GM19463 (cell line): ENCODE data around the gene CD164.

Experiments used
- ATAC-seq: cut with Tn5 transposase; IDR thresholded peaks from one replicate; pipeline ENCODE4 v1.9.1; 2021; ENCODE audit warnings: mild to moderate bottlenecking, moderate library complexity; ENCODE audit not compliant: unreplicated experiment

The CD164 gene

DNA sequence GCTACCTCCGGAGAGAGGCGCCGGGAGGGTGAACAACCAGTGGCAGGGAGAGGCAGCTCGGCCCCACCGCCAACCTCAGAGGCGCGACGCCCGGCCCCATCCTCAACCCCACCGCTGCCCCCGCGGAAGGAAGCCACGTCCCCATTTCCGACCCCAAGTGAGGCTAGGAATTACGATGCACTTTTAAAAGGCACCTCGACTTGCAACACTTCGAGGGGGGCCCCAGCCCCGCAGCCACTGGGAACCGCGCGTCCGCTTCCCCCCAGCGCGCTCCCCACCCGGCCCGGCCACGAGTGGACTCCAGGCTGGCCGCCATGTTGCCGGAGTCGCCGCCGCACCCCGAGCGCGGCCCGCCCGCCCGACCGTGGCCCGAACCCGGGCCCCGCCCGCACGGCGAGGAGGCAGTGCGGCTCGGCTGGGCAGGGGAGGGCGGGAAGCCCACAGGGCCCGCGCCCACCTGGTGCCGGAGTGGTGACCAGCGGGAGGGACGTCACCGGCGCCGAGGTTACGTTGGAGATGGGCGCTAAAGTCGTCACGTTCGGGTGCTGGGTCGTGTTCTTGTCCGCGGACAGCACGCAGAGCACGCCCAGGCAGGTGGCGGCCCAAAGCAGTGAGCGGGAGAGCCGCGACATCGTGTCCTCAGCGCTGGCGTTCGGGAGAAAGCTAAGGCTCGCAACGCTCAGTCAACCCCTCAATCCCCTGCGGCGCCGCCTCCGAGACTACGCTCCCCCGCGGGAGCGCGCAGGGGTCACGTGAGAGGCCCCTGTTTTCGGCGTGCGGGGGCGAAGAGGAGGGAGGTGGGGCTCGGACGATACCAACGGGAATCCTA lies at the start of gene CD164:
Gene CD164 (minus strand): TSS at position 721 of the 829 bp plus-strand sequence. CDS start 89 bp downstream, at position 632.
- ATAC-seq, result peak; percentile 43

DNA sequence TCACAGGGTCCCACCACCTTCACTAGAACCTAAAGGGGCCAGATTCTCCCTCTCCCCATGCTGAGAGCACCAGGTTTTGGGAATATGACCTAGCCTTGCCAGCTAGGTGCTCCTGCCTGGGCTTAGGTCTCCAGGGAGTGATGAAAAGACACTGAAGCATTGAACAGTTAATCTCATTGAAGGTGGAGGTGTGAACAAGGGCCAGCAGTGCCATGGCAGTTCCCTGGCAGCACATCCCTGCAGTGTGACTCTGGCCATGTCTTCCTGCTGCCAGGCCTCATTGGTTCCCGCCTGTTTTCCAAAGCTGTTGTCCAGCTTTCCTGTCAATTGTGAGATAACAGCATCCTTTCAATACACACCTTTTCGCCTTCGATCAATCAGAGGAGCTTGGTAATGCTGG lies 47.2 kb upstream of the CD164 start:
- ATAC-seq, result no peak

DNA sequence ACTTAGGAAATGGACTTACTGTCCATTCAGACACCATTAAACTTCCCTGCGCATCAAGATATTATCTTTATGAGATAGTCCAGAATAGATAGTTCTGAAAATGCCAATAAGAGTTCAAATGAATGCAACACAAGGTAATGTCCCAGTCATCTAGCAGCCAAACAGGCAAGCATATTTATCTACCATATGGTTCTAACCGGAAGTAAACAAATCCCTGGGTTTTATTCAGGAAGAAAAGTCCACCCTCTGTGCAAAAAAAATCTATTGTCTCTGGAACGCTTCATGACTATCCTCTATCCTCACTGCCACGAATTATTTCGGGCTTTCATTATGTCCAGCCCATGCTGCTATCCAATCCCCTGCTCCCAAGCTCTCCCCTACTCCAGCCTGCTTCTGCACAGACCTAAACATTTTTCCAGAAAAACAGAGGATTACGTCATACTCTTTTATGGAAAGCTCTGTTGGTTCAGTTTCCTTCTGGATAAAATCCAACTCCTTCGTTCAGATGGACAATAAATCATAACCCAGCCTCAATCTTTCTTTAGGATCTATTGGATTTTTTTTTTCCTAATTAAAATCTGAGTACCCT lies 46.7 kb upstream of the CD164 start:
- ATAC-seq, result no peak

DNA sequence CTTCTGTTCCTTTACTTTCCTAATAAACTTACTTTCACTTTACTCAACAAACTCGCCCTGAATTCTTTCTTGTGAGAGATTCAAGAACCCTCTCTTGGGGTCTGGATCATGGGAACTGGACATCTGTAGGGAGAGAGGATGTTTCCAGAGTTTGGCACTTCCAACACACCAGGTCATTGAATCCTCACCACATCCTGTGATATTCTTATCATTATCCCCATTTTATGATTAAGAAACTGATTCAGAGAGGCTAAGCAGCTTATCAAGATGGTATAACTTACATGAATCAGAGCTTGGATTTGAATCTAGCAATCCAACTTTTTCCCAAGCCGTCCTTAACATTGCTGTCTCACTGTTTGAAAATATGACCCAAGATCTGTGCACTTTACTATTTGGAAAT lies 42.7 kb upstream of the CD164 start:
- no peak for ATAC-seq

DNA sequence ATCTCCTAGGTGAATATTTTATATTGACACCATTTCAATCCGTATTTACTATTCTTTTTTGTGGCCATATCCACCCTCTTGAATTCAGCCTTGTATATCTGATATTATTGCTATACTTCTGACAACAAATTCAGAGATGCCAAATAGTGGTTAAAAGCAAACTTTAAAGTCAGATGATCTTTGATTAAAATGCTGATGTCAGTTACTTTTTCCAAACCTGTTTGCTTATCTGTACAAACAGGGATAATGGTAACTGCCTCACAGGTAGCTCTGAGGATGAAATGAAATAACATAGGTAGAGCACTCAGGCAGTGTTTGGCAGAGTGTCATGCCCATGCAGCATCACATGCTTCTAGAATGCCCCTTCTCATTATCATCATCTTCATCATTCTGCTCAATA lies 38.9 kb upstream of the CD164 start:
- no peak for ATAC-seq

DNA sequence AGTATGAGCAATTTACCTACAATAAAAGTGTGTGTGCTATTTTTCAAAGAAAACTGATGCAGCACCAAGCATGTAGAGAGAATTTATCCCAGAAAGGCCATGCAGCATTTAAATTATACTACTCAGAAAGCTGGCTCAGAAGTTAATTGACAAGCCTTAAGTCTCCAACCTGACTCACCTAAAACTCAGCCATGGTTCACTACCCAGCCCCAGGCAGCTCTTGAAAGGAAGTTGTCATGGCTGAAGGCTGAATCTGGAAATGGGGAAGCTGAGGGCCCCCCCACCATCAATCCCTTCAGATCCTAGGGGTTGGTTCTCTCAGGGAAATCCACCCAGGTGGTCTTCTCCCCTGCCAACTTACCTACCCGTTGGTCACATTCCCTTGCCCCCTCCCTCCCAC lies 38.5 kb upstream of the CD164 start:
- ATAC-seq, result no peak

DNA sequence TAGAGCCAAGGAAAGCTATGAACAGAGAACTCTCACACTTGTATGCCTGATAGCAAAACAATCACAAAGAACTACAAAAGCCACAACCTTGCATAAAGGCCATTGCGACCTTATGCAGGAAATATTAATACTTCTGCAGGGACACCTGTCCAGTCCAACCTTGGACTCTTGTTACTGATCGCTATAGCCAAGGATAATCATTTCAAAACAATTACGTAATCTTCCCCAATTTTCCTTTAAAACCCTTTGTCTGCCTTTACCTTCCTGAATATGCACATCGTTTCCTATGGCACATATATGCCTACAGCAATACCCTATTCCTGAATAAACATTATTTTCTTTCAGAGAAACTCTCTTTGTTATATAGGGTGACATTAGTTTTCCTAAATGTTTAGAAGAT lies 35.4 kb upstream of the CD164 start:
- no peak for ATAC-seq

DNA sequence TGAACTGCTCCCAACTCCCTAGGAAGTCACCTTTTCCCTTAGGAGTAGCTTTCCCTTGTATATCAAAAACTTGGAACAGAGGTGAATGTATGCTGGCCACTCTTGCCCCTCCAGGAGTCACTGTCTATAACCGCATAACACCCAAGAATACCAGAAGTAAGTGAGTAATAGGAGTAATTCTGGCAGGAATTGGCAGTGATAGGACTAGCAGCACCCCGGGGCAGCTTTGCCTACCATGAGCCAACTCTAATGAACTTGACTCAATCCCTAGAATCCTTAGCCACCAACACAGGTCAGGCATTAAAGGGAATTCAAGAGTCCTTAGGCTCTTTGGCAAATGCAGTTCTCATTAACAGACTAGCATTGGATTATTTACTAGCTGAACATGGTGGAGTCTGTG lies 28.8 kb upstream of the CD164 start:
- no peak for ATAC-seq

DNA sequence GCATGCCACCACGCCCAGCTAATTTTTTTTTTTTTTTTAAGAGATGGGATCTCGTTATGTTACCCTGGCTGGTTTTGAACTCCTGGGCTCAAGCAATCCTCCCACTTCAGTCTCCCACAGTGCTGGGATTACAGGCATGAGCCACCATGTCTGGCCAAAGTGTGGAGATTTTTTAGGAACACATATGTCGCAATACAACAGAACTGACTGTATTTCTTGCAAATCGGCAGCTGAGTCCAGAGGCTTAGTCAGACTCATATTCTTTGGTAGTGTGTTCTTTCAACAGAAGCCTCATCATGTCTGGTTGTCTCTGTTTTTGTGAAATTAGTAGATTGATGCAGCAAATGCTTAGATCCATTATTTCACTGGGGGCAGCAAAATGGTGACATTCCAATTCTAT lies 23.9 kb upstream of the CD164 start:
- no peak for ATAC-seq

DNA sequence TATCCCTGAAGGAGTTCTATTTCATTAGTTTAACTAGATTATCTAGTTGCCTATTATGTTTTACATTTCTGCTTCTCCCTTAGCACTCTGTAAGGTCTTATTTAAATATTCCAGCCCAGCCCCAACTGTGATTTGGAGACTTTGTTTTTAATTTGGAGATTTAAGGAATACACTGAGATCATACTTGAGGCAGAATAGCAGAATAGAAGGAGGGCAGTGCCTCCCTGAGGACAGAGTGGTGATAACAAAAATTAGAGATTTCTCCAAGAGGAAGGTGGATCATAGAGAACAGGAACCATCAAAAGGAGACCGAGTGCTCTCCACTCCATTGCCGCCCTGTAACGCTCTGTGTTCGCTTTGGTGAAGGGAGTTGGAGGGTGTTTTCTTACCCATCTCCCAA lies 14.8 kb upstream of the CD164 start:
- no peak for ATAC-seq

DNA sequence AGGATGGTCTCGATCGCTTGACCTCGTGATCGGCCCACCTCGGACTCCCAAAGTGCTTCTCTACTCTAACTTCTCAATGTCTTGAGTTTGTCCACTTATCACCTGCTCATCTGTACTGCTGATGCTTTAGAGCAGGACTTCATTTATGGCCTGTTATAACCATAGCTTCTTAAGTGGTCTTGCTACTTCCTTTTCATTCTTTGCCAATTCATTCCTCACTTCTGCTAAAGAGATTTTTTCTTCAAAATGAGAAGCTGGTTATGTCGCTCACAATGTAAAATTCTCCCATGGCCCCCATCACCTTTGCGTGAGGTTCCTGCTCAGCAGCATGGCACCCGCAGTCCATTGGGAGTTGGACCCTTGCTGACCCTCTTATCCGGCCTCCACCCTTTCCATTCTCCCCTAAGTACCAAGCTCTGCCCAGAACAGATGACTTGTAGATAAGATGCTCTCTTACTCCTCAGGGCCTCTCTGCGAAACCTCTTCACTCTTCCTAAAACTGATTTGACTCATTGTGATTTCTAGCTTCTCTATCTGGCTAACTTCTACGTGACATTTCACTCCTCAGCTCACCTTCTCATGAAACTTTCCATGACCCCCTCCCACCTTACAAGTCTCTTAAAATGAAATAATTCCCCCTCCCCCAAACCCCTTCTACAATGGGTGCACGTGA lies 13.9 kb upstream of the CD164 start:
- no peak for ATAC-seq

DNA sequence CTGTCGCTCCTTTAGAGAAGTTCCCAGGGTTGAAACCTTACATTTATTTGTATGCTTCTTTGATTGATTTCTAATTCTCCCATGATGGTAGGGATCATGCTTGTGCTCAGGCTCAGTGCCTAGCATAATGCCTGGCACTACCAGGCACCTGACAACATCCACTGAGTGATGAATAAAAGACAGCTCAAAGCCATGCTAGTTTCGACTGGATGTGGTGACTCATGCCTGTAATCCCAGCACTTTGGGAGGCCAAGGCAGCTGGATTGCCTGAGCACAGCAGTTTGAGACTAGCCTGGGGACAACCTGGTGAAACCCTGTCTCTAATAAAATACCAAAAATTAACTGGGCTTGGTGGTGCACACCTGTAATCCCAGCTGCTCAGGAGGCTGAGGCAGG lies 11.6 kb upstream of the CD164 start:
- ATAC-seq, result no peak

DNA sequence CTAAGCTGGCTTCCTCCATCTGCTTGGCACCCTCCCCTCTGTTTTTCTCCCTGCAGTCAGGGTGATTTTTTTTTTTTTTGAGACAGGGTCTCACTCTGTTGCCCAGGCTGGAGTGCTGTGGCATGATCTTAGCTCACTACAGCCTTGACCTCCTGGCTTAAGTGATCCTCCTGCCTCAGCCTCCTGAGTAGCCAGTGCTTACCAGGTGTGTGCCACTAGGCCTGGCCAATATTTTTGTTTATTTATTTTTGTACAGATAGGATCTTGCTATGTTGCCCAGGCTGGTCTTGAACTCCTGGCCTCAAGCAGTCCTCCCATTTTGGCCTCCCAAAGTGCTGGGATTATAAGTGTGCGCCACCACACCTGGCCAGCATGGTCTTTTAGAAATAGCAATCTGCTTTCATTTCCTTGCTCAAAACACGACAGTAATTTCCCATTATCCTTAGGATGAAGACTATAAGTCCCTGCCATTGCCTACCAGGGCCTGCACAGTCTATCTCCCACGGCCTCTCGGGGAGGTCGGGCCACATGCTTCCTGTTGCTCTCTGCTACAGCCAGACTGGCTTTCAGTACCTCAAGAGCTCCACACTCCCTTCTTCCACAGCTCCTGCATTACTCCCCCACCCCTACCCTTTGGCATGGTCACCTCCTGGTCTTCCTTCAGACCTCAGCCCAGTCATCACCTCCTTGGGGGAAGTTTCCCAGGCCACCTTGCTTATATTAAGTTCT lies 11.1 kb upstream of the CD164 start:
- ATAC-seq, result no peak

DNA sequence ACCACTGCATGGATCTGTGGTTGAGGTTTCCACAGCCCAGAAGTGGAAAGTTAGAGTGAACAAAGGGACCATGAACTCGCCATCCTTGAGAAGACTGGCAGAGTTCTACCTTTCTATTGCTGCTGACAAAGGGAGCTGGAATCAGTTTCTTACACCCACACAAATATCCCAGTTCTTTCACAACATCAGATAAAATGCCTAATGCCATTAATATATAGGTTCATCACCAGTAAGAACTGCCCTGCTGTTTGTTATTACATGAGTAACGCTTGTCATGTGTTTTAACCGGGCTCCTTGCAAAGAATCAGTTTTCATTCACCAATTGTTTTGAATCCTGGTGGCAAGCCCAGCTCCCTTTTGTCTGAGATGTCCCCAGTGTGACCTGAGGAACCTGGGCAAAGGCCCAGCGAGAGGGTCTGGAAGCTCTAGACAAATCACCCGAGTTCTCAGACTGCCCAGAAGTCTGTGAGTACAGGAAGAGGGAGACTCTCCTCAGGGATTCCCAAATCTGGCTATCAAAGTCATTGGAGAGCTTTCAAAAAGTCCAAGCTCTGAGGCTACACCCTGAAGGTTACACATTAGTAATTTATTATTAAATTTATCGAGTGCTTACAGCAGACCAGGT lies 7.5 kb upstream of the CD164 start:
- no peak for ATAC-seq

DNA sequence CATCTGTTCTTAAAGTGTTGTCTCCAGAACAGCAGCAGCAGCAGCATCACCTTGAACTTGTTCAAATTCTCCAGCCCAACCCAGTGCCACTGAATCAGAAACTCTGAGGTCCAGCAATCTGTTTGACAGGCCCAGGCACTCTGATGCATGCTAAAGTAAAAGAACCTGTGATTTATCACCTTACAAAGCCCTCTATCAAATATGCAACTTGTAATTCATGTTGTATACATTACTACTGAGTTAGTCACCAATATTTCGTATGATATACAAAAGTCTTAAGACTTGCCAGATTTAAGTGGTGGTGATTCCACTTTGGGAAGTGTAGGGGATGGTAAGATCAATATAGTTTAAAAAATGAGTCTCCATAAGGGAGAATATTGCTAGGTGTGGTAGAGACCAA lies 6.0 kb upstream of the CD164 start:
- no peak for ATAC-seq

DNA sequence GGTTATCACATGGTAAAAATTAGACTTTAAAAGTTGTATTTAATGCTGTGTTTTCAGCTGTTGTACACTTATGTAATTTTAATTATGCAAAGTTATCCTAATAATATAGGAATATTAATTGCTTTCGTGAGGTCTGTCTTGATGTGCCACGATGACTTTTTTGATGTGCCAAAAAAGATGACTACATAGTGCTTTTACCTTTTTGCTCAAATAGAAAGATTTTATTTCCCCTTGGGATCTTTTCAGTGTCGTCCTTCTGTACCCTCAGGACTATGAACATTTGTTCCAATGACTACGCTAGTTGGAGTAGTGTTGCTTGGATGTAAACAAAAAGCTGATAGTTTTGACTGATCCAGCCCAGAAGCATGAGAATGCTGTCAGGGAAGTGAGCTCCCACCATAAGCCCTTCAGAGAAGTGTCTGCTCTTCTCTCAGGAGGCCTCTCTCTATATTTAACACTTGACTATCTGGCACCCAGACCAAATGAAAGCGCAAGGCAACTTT lies 1.2 kb upstream of the CD164 start:
- ATAC-seq, result no peak

DNA sequence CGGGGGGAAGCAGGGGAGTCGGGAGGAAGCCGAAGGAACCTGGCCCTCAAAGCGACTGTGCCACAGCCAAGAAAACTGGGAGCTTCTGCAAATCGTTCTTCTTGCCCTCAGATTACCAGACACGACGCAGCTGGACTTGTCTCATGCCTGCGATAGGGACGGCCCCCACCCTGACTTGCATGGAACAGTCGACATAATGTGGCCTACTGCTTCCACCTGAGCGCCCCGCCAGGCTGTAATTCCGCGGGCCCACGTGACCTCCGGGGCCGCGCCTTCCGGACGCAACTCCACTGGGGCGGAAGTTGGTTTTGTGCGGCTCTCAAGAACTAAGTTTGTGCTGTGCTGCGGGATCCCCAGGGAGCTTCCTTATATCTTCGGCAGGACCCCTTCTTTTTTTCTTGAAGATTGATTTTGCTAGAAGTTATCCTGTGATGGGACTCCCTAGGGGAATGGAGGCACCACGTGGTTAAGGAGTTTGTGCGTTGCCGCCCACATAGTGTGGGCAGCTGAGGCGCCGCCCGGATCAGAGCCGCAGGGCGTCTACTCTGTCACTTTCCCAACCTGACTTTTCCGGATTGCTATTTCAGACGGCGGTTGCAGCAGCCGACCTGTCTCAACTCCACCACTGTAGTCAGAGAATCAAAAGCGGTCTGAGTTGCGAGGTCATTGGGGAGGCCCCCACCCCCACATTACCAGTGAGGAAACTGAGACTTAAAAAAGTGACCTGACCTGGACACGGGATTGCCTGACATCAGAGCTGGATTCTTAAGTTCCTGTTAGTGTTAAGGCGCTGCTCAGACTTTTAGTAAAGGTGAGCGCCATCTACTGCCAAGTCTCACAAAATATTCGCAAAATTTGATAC lies 540 bp upstream of the CD164 start:
- peak; percentile 65 for ATAC-seq

DNA sequence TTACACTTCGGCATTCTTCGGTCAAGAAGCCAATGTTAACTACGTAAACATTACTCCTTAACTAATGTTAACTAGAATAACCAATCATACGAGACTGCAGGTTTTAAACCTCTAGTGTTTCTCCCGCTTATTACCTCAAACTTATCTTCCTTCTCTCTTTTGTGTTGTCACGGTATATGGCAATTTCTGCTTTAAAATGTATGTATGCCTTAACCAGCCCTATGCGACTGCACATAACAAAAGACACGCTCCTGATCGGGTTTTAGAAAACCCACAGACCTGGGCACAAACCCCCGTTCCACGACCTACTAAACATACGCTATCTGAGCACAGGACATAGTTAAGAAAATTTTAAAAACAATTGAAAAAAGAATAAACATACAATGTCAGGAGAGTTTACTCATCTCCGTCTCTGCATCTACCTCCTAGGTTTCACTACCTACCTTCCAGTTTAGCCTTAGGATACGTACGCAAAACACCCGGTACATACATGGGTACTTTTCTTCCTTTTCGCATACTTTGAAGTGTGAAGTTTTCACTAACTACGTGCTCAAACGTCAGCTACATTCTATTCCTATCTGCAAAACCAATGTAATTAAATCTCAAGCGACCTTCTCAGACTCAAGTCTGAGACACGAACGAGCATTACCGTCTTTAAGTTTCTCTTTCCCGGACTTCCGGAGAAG lies 1.1 kb downstream of the CD164 start:
- ATAC-seq, result no peak

DNA sequence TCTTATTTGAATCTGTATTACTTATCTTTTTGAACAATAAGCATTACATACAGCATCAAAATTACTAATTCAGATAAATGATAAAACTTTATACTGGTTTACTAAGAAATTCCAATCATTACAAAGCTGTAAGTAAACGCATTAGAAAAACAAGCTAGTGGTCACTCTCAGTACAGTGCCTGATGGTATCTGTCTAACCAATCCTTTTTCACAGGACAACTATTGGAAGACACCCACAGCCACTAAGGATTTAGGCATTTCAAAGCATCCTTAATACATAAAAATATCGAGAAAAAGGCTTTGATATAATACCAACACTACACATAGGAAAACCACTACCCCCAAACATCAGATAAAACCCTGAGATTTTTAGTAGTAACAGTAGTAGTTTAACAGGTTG lies 2.6 kb downstream of the CD164 start:
- ATAC-seq, result no peak
